Prostate gland (tissue), 2 donors: ENCODE measurements around the gene ZNF793. TPM values are rescaled to one million over a fixed set of nuclear protein-coding genes. Genes with fewer than 3 reads are reported as not detected.

Source experiments
- DNase-seq: peaks from one replicate; pipeline ENCODE4 v3.0.0-alpha.2; 2019; ENCODE audit warnings: low spot score
- H3K27ac ChIP-seq, 2 donors: fragments of 200-600 bp; sonication (generic); 2 replicates each; pipeline ENCODE4 v1.5.1; 2017 to 2019
- H3K27me3 ChIP-seq: fragments of 200-600 bp; sonication (generic); replicated peaks from 2 replicates; pipeline ENCODE4 v1.5.1; 2019; ENCODE audit not compliant: insufficient read depth
- H3K36me3 ChIP-seq, 2 donors: fragments of 200-600 bp; sonication (generic); 1 replicate in 1 of 2; 2 replicates in 1 of 2; pipeline versions ENCODE4 v1.5.1 to v1.8.1; 2017 to 2019
- H3K4me1 ChIP-seq: fragments of 200-600 bp; sonication (generic); replicated peaks from 2 replicates; pipeline ENCODE4 v1.5.1; 2019
- H3K4me3 ChIP-seq, 2 donors: fragments of 200-600 bp; sonication (generic); 2 replicates each; pipeline ENCODE4 v1.5.1; 2017 to 2019
- H3K9me3 ChIP-seq: fragments of 200-600 bp; sonication (generic); 2 replicates; pipeline ENCODE4 v1.5.1; 2017
- CTCF ChIP-seq, 4 experiments: fragments of 200-600 bp in 2 of 4; fragments of 450-650 bp in 2 of 4; sonication (generic) in 2 of 4; IDR thresholded peaks; 1 replicate in 3 of 4; 2 replicates in 1 of 4; pipeline ENCODE4 v1.5.1; 2016 to 2019; ENCODE audit warnings: antibody characterized with exemption in 4 of 4, mild to moderate bottlenecking in 2 of 4, moderate library complexity in 2 of 4
- POLR2A ChIP-seq: fragments of 450-650 bp; IDR thresholded peaks from one replicate; pipeline ENCODE4 v1.6.1; 2016; ENCODE audit warnings: antibody characterized with exemption, mild to moderate bottlenecking
- POLR2AphosphoS5 ChIP-seq: sonication (generic); formaldehyde crosslinking; IDR thresholded peaks from one replicate; pipeline ENCODE4 v1.6.1; 2017; ENCODE audit warnings: antibody characterized with exemption
- WGBS: methylation state at CpG from one replicate; pipeline ENCODE4 v1.1.5; 2018; 5-methylcytosine and 5-hydroxymethylcytosine counted together
- intact Hi-C: fragments of 100-400 bp; cut with DNase I; formaldehyde crosslinking; loops from one replicate; pipeline ENCODE4 v1.14.2; 2022
- total RNA-seq, 2 donors: library from RNA; depleted of rRNA; stranded (reverse); fragments of >200 nt; gene quantifications; one replicate each; pipeline ENCODE4 v1.1.0, GENCODE V29; 2016

Gene ZNF793
- total RNA-seq, 2 donors from 2014 or later = 5.1 to 13.3 TPM

- intact Hi-C loops = no loop called here
- no peak for DNase-seq
- Histone ChIP-seq H3K4me1 (no peaks in the 10 kb centered on the region), H3K27me3 (no peaks in the 10 kb centered on the region), H3K36me3 (peaks cover 5% of the 10 kb centered on the region in 2 donors), H3K27ac (no peak overlapping the region), H3K9me3 (peaks cover 6% of the 10 kb centered on the region), H3K4me3 (no peak overlapping the region)
- 91% methylated on average over 3 of the region's 3 CpGs for WGBS
- TF ChIP-seq CTCF (IDR thresholded peaks at IDR 0.05) (no peak), POLR2A (no peak), POLR2AphosphoS5 (no peak)
Observed at GRCh38 chr19:37563518-37563917, 56.8 kb downstream of the ZNF793 start.

- TF ChIP-seq CTCF (IDR thresholded peaks at IDR 0.05) (no peak), POLR2A (no peak), POLR2AphosphoS5 (no peak)
- no peaks in the 10 kb centered on the region for H3K4me1 ChIP-seq
- H3K36me3 ChIP-seq = peaks cover 5% of the 10 kb centered on the region in 2 donors
- no peak overlapping the region for H3K4me3 ChIP-seq
- intact Hi-C loops = no loop called here
- H3K27me3 ChIP-seq = no peaks in the 10 kb centered on the region
- no peak overlapping the region for H3K27ac ChIP-seq
- DNase-seq = no peak
- peaks cover 6% of the 10 kb centered on the region for H3K9me3 ChIP-seq
- 96% methylated on average over 7 of the region's 7 CpGs for WGBS
Observed at GRCh38 chr19:37564624-37565369, 58.1 kb downstream of the ZNF793 start.

GRCh38 chr19:37565370-37565669, 58.6 kb downstream of the ZNF793 start:
- peaks cover 5% of the 10 kb centered on the region in 2 donors for H3K36me3 ChIP-seq
- TF ChIP-seq POLR2AphosphoS5 (no peak), POLR2A (no peak), CTCF (IDR thresholded peaks at IDR 0.05) (no peak)

GRCh38 chr19:37572203-37572602, 65.5 kb downstream of the ZNF793 start:
- Histone ChIP-seq H3K27me3 (no peaks in the 10 kb centered on the region), H3K27ac (no peak overlapping the region), H3K4me3 (no peak overlapping the region), H3K36me3 (no peaks in the 10 kb centered on the region), H3K4me1 (no peaks in the 10 kb centered on the region), H3K9me3 (no peaks in the 10 kb centered on the region)
- DNase-seq = no peak
- no peak for TF ChIP-seq POLR2A
- TF ChIP-seq POLR2AphosphoS5 = no peak
- no peak for TF ChIP-seq CTCF (IDR thresholded peaks at IDR 0.05)
- intact Hi-C loops = no loop called here

More at GRCh38 chr19:37565370-37565669, 58.6 kb downstream of the ZNF793 start:
- Histone ChIP-seq H3K9me3 (peaks cover 6% of the 10 kb centered on the region), H3K27ac (no peak overlapping the region), H3K27me3 (no peaks in the 10 kb centered on the region), H3K4me3 (no peak overlapping the region), H3K4me1 (no peaks in the 10 kb centered on the region)
- intact Hi-C loops = no loop called here
- no peak for DNase-seq

- Histone ChIP-seq H3K4me1 (no peaks in the 10 kb centered on the region), H3K27ac (no peak overlapping the region), H3K27me3 (no peaks in the 10 kb centered on the region), H3K9me3 (no peaks in the 10 kb centered on the region), H3K4me3 (no peak overlapping the region), H3K36me3 (peaks cover 0 to 31% of the 10 kb centered on the region in 2 donors)
- no peak for DNase-seq
- no peak for TF ChIP-seq CTCF (IDR thresholded peaks at IDR 0.05)
- TF ChIP-seq POLR2A = no peak
- TF ChIP-seq POLR2AphosphoS5 = no peak
- intact Hi-C loops = no loop called here
- 69% methylated on average over 2 of the region's 2 CpGs for WGBS
Observed at GRCh38 chr19:37583340-37583739, 76.6 kb downstream of the ZNF793 start.
